ENCODE data around the gene SYCE1. TPM values are rescaled to one million over a fixed set of nuclear protein-coding genes. Genes with fewer than 3 reads are reported as not detected.

SYCE1 gene
- total and polyA plus RNA-seq, 2 of the 4 experiments (the other 2 are of a cell fraction) = not detected

- CTCF ChIA-PET = no interaction called here
- BruUV-seq (replicated peaks) = no TSS peak
- intact Hi-C loops (cut with micrococcal nuclease) = no loop called here
- H3K27me3 ChIP-seq (ENCODE audit: control insufficient read depth, insufficient read depth, low read length) = no peaks in the 10 kb centered on the region
- peaks cover 21% of the 10 kb centered on the region; the same call in 1 of the 2 replicates for H3K9me3 ChIP-seq (ENCODE audit: control insufficient read depth, insufficient read depth, low read length)
- DNase-seq (no peak), ATAC-seq (ENCODE audit: low read depth) (no peak)
- WGBS, 2 experiments (ENCODE audit: extremely low coverage in 2 of 2, insufficient read length in 1 of 2) = 80 to 100% methylated on average over 1 to 3 of the region's 5 CpGs
- H3K14ac ChIP-seq (replicated peaks; ENCODE audit: low read depth, low read length) = no peak overlapping the region
- POLR2A ChIA-PET (ENCODE audit: unreplicated experiment) = no interaction called here
- H3K27ac ChIP-seq (ENCODE audit: insufficient read depth, low read length) = no peak overlapping the region
- H4K5ac ChIP-seq (ENCODE audit: low read depth, low read length) = no peak overlapping the region
- H2BK5ac ChIP-seq (ENCODE audit: low read depth, low read length, poor library complexity, severe bottlenecking) = no peak overlapping the region
- no peak overlapping the region for H3K4me2 ChIP-seq (ENCODE audit: low read depth, low read length)
- TF ChIP-seq SMC3 (IDR thresholded peaks at IDR 0.05; ENCODE audit: low read depth, low read length) (no peak), FOS (IDR thresholded peaks at IDR 0.05; ENCODE audit: low read depth, low read length) (no peak)
- no peaks in the 10 kb centered on the region for H3K9me1 ChIP-seq (ENCODE audit: insufficient read depth, low read length)
- H2AK5ac ChIP-seq (ENCODE audit: low read depth, low read length) = no peak overlapping the region
- no peaks in the 10 kb centered on the region for H3K36me3 ChIP-seq (ENCODE audit: control insufficient read depth, insufficient read depth, low read length)
- no peaks in the 10 kb centered on the region for H3K79me1 ChIP-seq (ENCODE audit: low read depth in 1 of 2, low read length in 2 of 2)
- H4K91ac ChIP-seq (ENCODE audit: insufficient read depth, low read depth, low read length) = no peak overlapping the region
- H3K23ac ChIP-seq (ENCODE audit: low read depth, low read length) = no peak overlapping the region
- no peak overlapping the region for H3K9ac ChIP-seq (ENCODE audit: low read depth, low read length)
- no peak overlapping the region for H2AK9ac ChIP-seq (replicated peaks; ENCODE audit: low read depth, low read length, poor library complexity)
- H4K8ac ChIP-seq (ENCODE audit: low read depth in 2 of 2, low read length in 2 of 2) = no peak overlapping the region
- in situ Hi-C loops (cut with MboI; ENCODE audit: low sequenced_read_pairs) = no loop called here
- no peaks in the 10 kb centered on the region for H4K20me1 ChIP-seq (ENCODE audit: insufficient read depth, low read length)
- no peak overlapping the region for H2AFZ ChIP-seq (replicated peaks; ENCODE audit: low read length, poor library complexity)
- no peaks in the 10 kb centered on the region for H3K4me1 ChIP-seq (ENCODE audit: control insufficient read depth, insufficient read depth, low read length)
- H3K4me3 ChIP-seq (ENCODE audit: insufficient read depth, low read depth, low read length) = no peak overlapping the region
- no peak overlapping the region for H2BK15ac ChIP-seq (ENCODE audit: low read depth, low read length)
- no peak overlapping the region for H3K56ac ChIP-seq (ENCODE audit: extremely low read depth, insufficient read depth, low read length)
- no peak overlapping the region for H3K4ac ChIP-seq (ENCODE audit: low read depth, low read length)
- H2BK20ac ChIP-seq (ENCODE audit: low read depth, low read length) = no peak overlapping the region
- no peak overlapping the region for H2BK120ac ChIP-seq (ENCODE audit: low read depth, low read length)
- H3K18ac ChIP-seq (ENCODE audit: low read depth, low read length) = no peak overlapping the region
- dilution Hi-C loops (cut with HindIII; ENCODE audit: low sequenced_read_pairs, unreplicated experiment) = no loop called here
Observed at GRCh38 chr10:133567119-133567518, 1.7 kb upstream of the SYCE1 start.
